HepG2 (cell line): Measurements from ENCODE around the gene NLRP14. TPM values are rescaled to one million over a fixed set of nuclear protein-coding genes. Genes with fewer than 3 reads are reported as not detected.
A peak's percentile ranks its signal among the peaks of the same experiment; 100 is the strongest.

Source experiments
- ATAC-seq: fragments of 200-7000 bp; cut with Tn5 transposase; 3 replicates; pipeline ENCODE4 v1.9.1; 2020; ENCODE audit warnings: mild to moderate bottlenecking, moderate library complexity
- BruUV-seq: library from RNA; stranded (reverse); fragments of 400-500 nt; replicated peaks from 2 replicates; lab custom pipeline; 2021; lab: Mats Ljungman, UMichigan
- CTCF ChIA-PET: fragments of 300-600 bp; formaldehyde crosslinking; extraction: SDS; loops from one replicate; lab custom pipeline; 2021; ENCODE audit warnings: low total read pairs, inconsistent platforms, low intra/inter-chr PET ratio; lab: Yijun Ruan, JAX
- POLR2A ChIA-PET: fragments of 350-600 bp; sonication (Branson Sonifier 250); formaldehyde crosslinking; loops from one replicate; lab custom pipeline; 2020; ENCODE audit warnings: antibody characterized with exemption, inconsistent platforms; lab: Yijun Ruan, JAX
- DNase-seq: peaks from one replicate; pipeline ENCODE4 v3.0.0-alpha.2; 2015; ENCODE audit warnings: low spot score
- FAIRE-seq: peaks from 3 replicates; lab custom pipeline; 2011; peaks lifted over from hg19 to GRCh38; lab: Jason Lieb, UNC
- H2AFZ ChIP-seq: one replicate; pipeline ENCODE4 v1.6.1; 2011; ENCODE audit warnings: low read length, inconsistent platforms
- H3K27ac ChIP-seq: fragments of 300-600 bp; 3 replicates; pipeline ENCODE4 v1.8.0; 2011; ENCODE audit warnings: mixed run types, mild to moderate bottlenecking, mixed read lengths, low read length, inconsistent platforms; ENCODE audit not compliant: insufficient read depth; ENCODE audit errors: extremely low read length
- H3K27me3 ChIP-seq, 2 experiments: fragments of 200-600 bp in 1 of 2; 2 replicates in 1 of 2; 3 replicates in 1 of 2; pipeline versions ENCODE4 v1.6.0 to v1.8.0; 2011; ENCODE audit warnings: low read length in 2 of 2, mild to moderate bottlenecking in 2 of 2, moderate library complexity in 2 of 2, inconsistent platforms in 1 of 2; ENCODE audit not compliant: insufficient read depth in 2 of 2, control insufficient read depth in 1 of 2
- H3K36me3 ChIP-seq, 2 experiments: fragments of 200-600 bp in 1 of 2; replicated peaks in 1 of 2; 2 replicates in 1 of 2; 3 replicates in 1 of 2; pipeline versions ENCODE4 v1.5.1 to v1.8.0; 2011; ENCODE audit warnings: low read length in 2 of 2, inconsistent platforms in 1 of 2; ENCODE audit not compliant: insufficient read depth in 2 of 2, control insufficient read depth in 1 of 2
- H3K4me1 ChIP-seq: 2 replicates; pipeline ENCODE4 v1.5.1; 2012; ENCODE audit warnings: low read length, inconsistent platforms; ENCODE audit not compliant: insufficient read depth
- H3K4me2 ChIP-seq: 2 replicates; pipeline ENCODE4 v1.6.0; 2011; ENCODE audit warnings: low read depth, low read length, inconsistent platforms
- H3K4me3 ChIP-seq, 3 experiments: fragments of 200-600 bp in 1 of 3; sonication (generic), shearing (Covaris generic) in 1 of 3; replicated peaks in 1 of 3; 2 replicates each; pipeline ENCODE4 v1.5.1; 2011 to 2016; ENCODE audit warnings: low read length in 3 of 3, inconsistent platforms in 2 of 3, low read depth in 2 of 3, mild to moderate bottlenecking in 2 of 3, control low read depth in 1 of 3, mixed read lengths in 1 of 3; ENCODE audit not compliant: insufficient read depth in 1 of 3
- H3K79me2 ChIP-seq: one replicate; pipeline ENCODE4 v1.6.1; 2011; ENCODE audit warnings: low read length, inconsistent platforms; ENCODE audit not compliant: insufficient read depth
- H3K9ac ChIP-seq: 2 replicates; pipeline ENCODE4 v1.6.0; 2011; ENCODE audit warnings: mild to moderate bottlenecking, low read depth, low read length, inconsistent platforms; ENCODE audit not compliant: insufficient read depth
- H3K9me3 ChIP-seq: 2 replicates; pipeline ENCODE4 v1.5.1; 2012; ENCODE audit warnings: mild to moderate bottlenecking, low read length
- H4K20me1 ChIP-seq: 2 replicates; pipeline ENCODE4 v1.6.0; 2011; ENCODE audit warnings: inconsistent platforms, mild to moderate bottlenecking, low read length, moderate library complexity; ENCODE audit not compliant: insufficient read depth
- ATF4 ChIP-seq, 2 experiments: fragments of 450-650 bp in 1 of 2; sonication (generic) in 1 of 2; formaldehyde crosslinking; IDR thresholded peaks; 2 replicates each; pipeline versions ENCODE4 v1.5.0 to v1.8.0; 2020 to 2022; ENCODE audit warnings: mild to moderate bottlenecking in 1 of 2, missing genetic modification reagents in 1 of 2
- CC2D1A ChIP-seq: sonication (generic); formaldehyde crosslinking; IDR thresholded peaks from 2 replicates; pipeline ENCODE4 v1.8.1; 2023; ENCODE audit warnings: mild to moderate bottlenecking, missing genetic modification reagents
- CEBPB ChIP-seq: IDR thresholded peaks from 2 replicates; pipeline ENCODE4 v1.6.1; 2011; ENCODE audit warnings: low read depth, low read length, improper control_type of control experiment, borderline replicate concordance
- DR1 ChIP-seq: sonication (generic); formaldehyde crosslinking; IDR thresholded peaks from 2 replicates; pipeline ENCODE4 v1.8.0; 2021; ENCODE audit warnings: mild to moderate bottlenecking, missing genetic modification reagents, inconsistent platforms
- FOXK2 ChIP-seq: fragments of 450-650 bp; IDR thresholded peaks from 2 replicates; pipeline ENCODE4 v1.6.1; 2016
- HDAC2 ChIP-seq: sonication (generic); formaldehyde crosslinking; IDR thresholded peaks from 2 replicates; pipeline ENCODE4 v1.4.0; 2020; ENCODE audit warnings: missing genetic modification reagents
- KDM2A ChIP-seq: sonication (generic); formaldehyde crosslinking; IDR thresholded peaks from 2 replicates; pipeline ENCODE4 v1.4.0; 2020; ENCODE audit warnings: low read depth, missing genetic modification reagents, borderline replicate concordance
- NCOA5 ChIP-seq: sonication (generic); formaldehyde crosslinking; IDR thresholded peaks from 2 replicates; pipeline ENCODE4 v1.4.0; 2020; ENCODE audit warnings: missing genetic modification reagents
- NRL ChIP-seq: sonication (generic); formaldehyde crosslinking; IDR thresholded peaks from 2 replicates; pipeline ENCODE4 v1.5.0; 2020; ENCODE audit warnings: missing genetic modification reagents, mild to moderate bottlenecking, moderate library complexity, borderline replicate concordance
- POLR2AphosphoS5 ChIP-seq: IDR thresholded peaks from 2 replicates; pipeline ENCODE4 v1.6.1; 2012; ENCODE audit warnings: low read depth, low read length
- ZBTB10 ChIP-seq: sonication (generic); formaldehyde crosslinking; IDR thresholded peaks from 2 replicates; pipeline ENCODE4 v1.4.0; 2020; ENCODE audit warnings: missing genetic modification reagents, borderline replicate concordance
- ZKSCAN8 ChIP-seq: IDR thresholded peaks from 2 replicates; pipeline ENCODE4 v1.6.1; 2016; ENCODE audit warnings: borderline replicate concordance, missing genetic modification reagents, missing compliant biosample characterization
- ZNF75D ChIP-seq: sonication (generic); formaldehyde crosslinking; IDR thresholded peaks from 2 replicates; pipeline ENCODE4 v1.8.1; 2023; ENCODE audit warnings: missing genetic modification reagents, mild to moderate bottlenecking, borderline replicate concordance
- ZNF788 ChIP-seq: sonication (generic); formaldehyde crosslinking; IDR thresholded peaks from 2 replicates; pipeline ENCODE4 v1.5.0; 2020; ENCODE audit warnings: mild to moderate bottlenecking, missing genetic modification reagents, borderline replicate concordance
- WGBS: methylation state at CpG from one replicate; pipeline ENCODE4 v1.1.6; 2017; ENCODE audit warnings: low lambda C conversion rate; 5-methylcytosine and 5-hydroxymethylcytosine counted together
- in situ Hi-C: cut with HindIII; loops from 2 replicates; pipeline ENCODE4 v1.10.0; 2017; ENCODE audit warnings: low pct_unique_long_range_greater_than_20kb; ENCODE audit not compliant: extremely low pct_ligation_motif_present
- intact Hi-C: fragments of 100-400 bp; cut with micrococcal nuclease; formaldehyde crosslinking; loops from one replicate; pipeline ENCODE4 v1.10.0; 2022; ENCODE audit not compliant: unreplicated experiment
- polyA plus RNA-seq, 8 experiments: library from polyadenylated mRNA; depleted of rRNA in 3 of 8; stranded (reverse) in 7 of 8; unstranded in 1 of 8; fragments of >200 nt; fragmentation: Illumina TruSeq in 4 of 8; extraction: Trizol in 4 of 8; gene quantifications; 2 replicates each; pipeline versions ENCODE4 v1.2.1 to v1.2.3, GENCODE V29; 2011 to 2016; ENCODE audit warnings: low read depth in 4 of 8, missing spikeins in 1 of 8, mixed read lengths in 1 of 8; ENCODE audit not compliant: insufficient read depth in 1 of 8
- total RNA-seq, 5 experiments: library from RNA; depleted of rRNA; stranded (reverse); fragments of >200 nt; fragmentation: Illumina TruSeq; extraction: Trizol; gene quantifications; 2 replicates each; pipeline ENCODE4 v1.2.3, GENCODE V29; 2016; ENCODE audit warnings: low read depth in 1 of 5
- TF ChIP-seq, protein P1 (sequence below): sonication (generic); formaldehyde crosslinking; IDR thresholded peaks from 2 replicates; pipeline ENCODE4 v1.4.0; 2020; ENCODE audit warnings: missing genetic modification reagents, low read depth, mild to moderate bottlenecking, borderline replicate concordance
- TF ChIP-seq, protein P2 (sequence below): sonication (generic); formaldehyde crosslinking; IDR thresholded peaks from 2 replicates; pipeline ENCODE4 v1.5.0; 2020; ENCODE audit warnings: missing genetic modification reagents, mild to moderate bottlenecking, borderline replicate concordance
- TF ChIP-seq, protein P3 (sequence below): sonication (generic); formaldehyde crosslinking; IDR thresholded peaks from 2 replicates; pipeline ENCODE4 v1.4.0; 2020; ENCODE audit warnings: mild to moderate bottlenecking, missing genetic modification reagents

The NLRP14 gene
- total and polyA plus RNA-seq, 2 of the 13 experiments (the other 11 are each of a cell fraction or from before 2014, with no cell fraction given), result not detected

- 0% methylated on average over 5 of the region's 26 CpGs for WGBS
- FAIRE-seq, result no peak
- ChIA-PET CTCF (no interaction called here), POLR2A (no interaction called here)
- H3K36me3 ChIP-seq, result no peaks in the 10 kb centered on the region
- ATAC-seq, result peak; percentile 73
- intact Hi-C loops (loop anchor here (1.0 kb wide), 1 partner anchor 40 kb away; no protein-coding TSS in a partner anchor), in situ Hi-C loops (no loop called here)
- H3K27ac ChIP-seq, result peak overlapping the region; percentile 35
- peak overlapping the region; percentile 85 for H3K4me2 ChIP-seq
- peaks cover 0 to 3% of the 10 kb centered on the region in 2 experiments; a peak in 1 of 5 replicates for H3K27me3 ChIP-seq
- H3K4me3 ChIP-seq, result peak overlapping the region; percentile 66 to 80 (median 75)
- peak overlapping the region; percentile 98 for H2AFZ ChIP-seq
- H3K4me1 ChIP-seq, result peaks cover 15% of the 10 kb centered on the region
- no peaks in the 10 kb centered on the region for H4K20me1 ChIP-seq
- peak overlapping the region; percentile 58 for H3K9ac ChIP-seq
- H3K79me2 ChIP-seq, result no peaks in the 10 kb centered on the region
- BruUV-seq, result TSS peak; percentile 85
- DNase-seq, result no peak
- H3K9me3 ChIP-seq, result no peaks in the 10 kb centered on the region
- no peak for TF ChIP-seq ATF4 (CRISPR knock-in tag; IDR thresholded peaks at IDR 0.05)
- no peak for TF ChIP-seq KDM2A (CRISPR knock-in tag)
- no peak for TF ChIP-seq CEBPB
- TF ChIP-seq CC2D1A (CRISPR knock-in tag), result no peak
- TF ChIP-seq ZNF788 (CRISPR knock-in tag), result no peak
- no peak for TF ChIP-seq FOXK2
- TF ChIP-seq, protein P1, sequence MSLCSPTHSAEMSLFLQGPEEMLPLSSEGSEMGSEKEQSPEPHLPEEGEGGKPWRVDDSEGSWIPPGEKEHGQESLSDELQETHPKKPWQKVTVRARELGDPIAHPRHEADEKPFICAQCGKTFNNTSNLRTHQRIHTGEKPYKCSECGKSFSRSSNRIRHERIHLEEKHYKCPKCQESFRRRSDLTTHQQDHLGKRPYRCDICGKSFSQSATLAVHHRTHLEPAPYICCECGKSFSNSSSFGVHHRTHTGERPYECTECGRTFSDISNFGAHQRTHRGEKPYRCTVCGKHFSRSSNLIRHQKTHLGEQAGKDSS (CRISPR knock-in tag), result no peak
- TF ChIP-seq HDAC2 (CRISPR knock-in tag), result no peak
- TF ChIP-seq, protein P2, sequence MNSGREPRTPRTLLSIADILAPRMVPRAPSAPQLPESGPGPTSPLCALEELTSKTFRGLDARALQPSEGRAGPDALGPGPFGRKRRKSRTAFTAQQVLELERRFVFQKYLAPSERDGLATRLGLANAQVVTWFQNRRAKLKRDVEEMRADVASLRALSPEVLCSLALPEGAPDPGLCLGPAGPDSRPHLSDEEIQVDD (CRISPR knock-in tag), result no peak
- TF ChIP-seq ZNF75D, result no peak
- no peak for TF ChIP-seq ZBTB10
- TF ChIP-seq, protein P3, sequence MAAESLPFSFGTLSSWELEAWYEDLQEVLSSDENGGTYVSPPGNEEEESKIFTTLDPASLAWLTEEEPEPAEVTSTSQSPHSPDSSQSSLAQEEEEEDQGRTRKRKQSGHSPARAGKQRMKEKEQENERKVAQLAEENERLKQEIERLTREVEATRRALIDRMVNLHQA, result no peak
- TF ChIP-seq ZKSCAN8 (CRISPR knock-in tag), result no peak
- no peak for TF ChIP-seq NCOA5 (CRISPR knock-in tag)
- no peak for TF ChIP-seq POLR2AphosphoS5
- TF ChIP-seq NRL, result no peak
- TF ChIP-seq DR1 (CRISPR knock-in tag), result 0 out of 2 replicates have a peak, but pooled peaks have one; percentile 37
These were observed 638 bp upstream of the NLRP14 start for GRCh38 chr11:7019500-7020182.
